HCT116 (cell line): Measurements from ENCODE around the gene ZNHIT1. TPM values are rescaled to one million over a fixed set of nuclear protein-coding genes. Genes with fewer than 3 reads are reported as not detected.

ENCODE experiments used
- ATAC-seq: fragments of 200-7000 bp; cut with Tn5 transposase; 2 replicates; pipeline ENCODE4 v1.9.1; 2020; ENCODE audit warnings: mild to moderate bottlenecking, moderate library complexity
- BruUV-seq: library from RNA; stranded (reverse); fragments of 400-500 nt; replicated peaks from 2 replicates; lab custom pipeline; 2021; lab: Mats Ljungman, UMichigan
- CTCF ChIA-PET: fragments of 300-600 bp; sonication (Branson Sonifier 250); formaldehyde crosslinking; loops from one replicate; lab custom pipeline; 2021; ENCODE audit warnings: antibody characterized with exemption; lab: Charles Lee
- POLR2A ChIA-PET: fragments of 300-600, 350-600 bp; sonication (Branson Sonifier 250); formaldehyde crosslinking; loops from one replicate; lab custom pipeline; 2021; ENCODE audit warnings: antibody characterized with exemption; lab: Charles Lee
- RAD21 ChIA-PET, 2 experiments: fragments of 300-600 bp; sonication (Branson Sonifier 250); formaldehyde crosslinking; loops; one replicate each; lab custom pipeline; 2023; ENCODE audit warnings: low total read pairs in 2 of 2; ENCODE audit not compliant: uncharacterized antibody in 2 of 2, unreplicated experiment in 2 of 2, low non-redundant PET in 1 of 2; lab: Charles Lee
- DNase-seq: peaks from one replicate; pipeline ENCODE4 v3.0.0-alpha.2; 2010; ENCODE audit warnings: low read depth, low spot score
- H2AFZ ChIP-seq: fragments of 200-600 bp; shearing (Covaris generic), sonication (generic); 2 replicates; pipeline ENCODE4 v1.6.1; 2017; ENCODE audit warnings: low read depth, mixed run types, mixed read lengths, antibody characterized with exemption, low read length; ENCODE audit not compliant: poor library complexity, severe bottlenecking
- H3K27ac ChIP-seq: 2 replicates; pipeline ENCODE4 v1.5.1; 2012; ENCODE audit warnings: low read depth, low read length
- H3K27me3 ChIP-seq: fragments of 200-600 bp; sonication (generic); 2 replicates; pipeline ENCODE4 v1.6.1; 2016; ENCODE audit warnings: mixed run types, low read length, mixed read lengths; ENCODE audit not compliant: insufficient read depth
- H3K36me3 ChIP-seq, 2 experiments: fragments of 200-500 bp in 1 of 2; fragments of 200-600 bp in 1 of 2; sonication (Bioruptor generic) in 1 of 2; sonication (generic) in 1 of 2; 2 replicates each; pipeline versions ENCODE4 v1.5.1 to v1.6.1; 2014 to 2016; ENCODE audit warnings: low read length in 2 of 2, inconsistent platforms in 1 of 2, mixed read lengths in 1 of 2, mixed run types in 1 of 2; ENCODE audit not compliant: insufficient read depth in 2 of 2, control insufficient read depth in 1 of 2
- H3K4me1 ChIP-seq, 2 experiments: fragments of 200-600 bp in 1 of 2; sonication (generic) in 1 of 2; 2 replicates each; pipeline versions ENCODE4 v1.5.1 to v1.6.1; 2012 to 2017; ENCODE audit warnings: low read length in 2 of 2, inconsistent platforms in 1 of 2, mild to moderate bottlenecking in 1 of 2, mixed read lengths in 1 of 2, mixed run types in 1 of 2, moderate library complexity in 1 of 2; ENCODE audit not compliant: insufficient read depth in 2 of 2, control insufficient read depth in 1 of 2
- H3K4me2 ChIP-seq: fragments of 200-600 bp; sonication (generic); 2 replicates; pipeline ENCODE4 v1.6.1; 2017; ENCODE audit warnings: mixed run types, low read length, mixed read lengths
- H3K4me3 ChIP-seq, 2 experiments: fragments of 200-600 bp in 1 of 2; sonication (generic) in 1 of 2; replicated peaks in 1 of 2; 2 replicates each; pipeline ENCODE4 v1.5.1; 2011 to 2016; ENCODE audit warnings: low read length in 2 of 2, control low read depth in 1 of 2, low read depth in 1 of 2, mild to moderate bottlenecking in 1 of 2, mixed read lengths in 1 of 2, mixed run types in 1 of 2
- H3K79me2 ChIP-seq: fragments of 200-600 bp; sonication (generic); 2 replicates; pipeline ENCODE4 v1.6.1; 2017; ENCODE audit warnings: mild to moderate bottlenecking, mixed run types, low read length, moderate library complexity, mixed read lengths; ENCODE audit not compliant: insufficient read depth
- H3K9ac ChIP-seq: fragments of 200-600 bp; sonication (generic); 2 replicates; pipeline ENCODE4 v1.6.1; 2016; ENCODE audit warnings: low read length, mixed read lengths
- H3K9me2 ChIP-seq: fragments of 200-600 bp; sonication (generic), shearing (Covaris generic); 2 replicates; pipeline ENCODE4 v1.6.1; 2017; ENCODE audit warnings: mixed run types, mild to moderate bottlenecking, moderate library complexity; ENCODE audit not compliant: insufficient read depth
- H3K9me3 ChIP-seq, 2 experiments: fragments of 200-500 bp in 1 of 2; fragments of 200-600 bp in 1 of 2; sonication (Bioruptor generic) in 1 of 2; sonication (generic) in 1 of 2; 2 replicates each; pipeline ENCODE4 v1.6.1; 2014 to 2017; ENCODE audit warnings: low read length in 2 of 2, mixed read lengths in 2 of 2, inconsistent platforms in 1 of 2, low read depth in 1 of 2, mild to moderate bottlenecking in 1 of 2, mixed run types in 1 of 2, moderate library complexity in 1 of 2; ENCODE audit not compliant: control insufficient read depth in 1 of 2, insufficient read depth in 1 of 2
- H4K20me1 ChIP-seq: fragments of 200-600 bp; sonication (generic), shearing (Covaris generic); 2 replicates; pipeline ENCODE4 v1.6.1; 2017; ENCODE audit warnings: mixed run types, mild to moderate bottlenecking, moderate library complexity; ENCODE audit not compliant: insufficient read depth
- EZH2 ChIP-seq: fragments of 200-600 bp; sonication (generic); IDR thresholded peaks from 2 replicates; pipeline ENCODE4 v1.6.1; 2017; ENCODE audit warnings: antibody characterized with exemption, mixed run types
- EZH2phosphoT487 ChIP-seq: fragments of 200-600 bp; IDR thresholded peaks from 2 replicates; pipeline ENCODE4 v1.6.1; 2018; ENCODE audit warnings: antibody characterized with exemption, borderline replicate concordance
- YY1 ChIP-seq: IDR thresholded peaks from 2 replicates; pipeline ENCODE4 v1.6.1; 2011; ENCODE audit warnings: low read length, low read depth, moderate library complexity, mild to moderate bottlenecking; ENCODE audit not compliant: insufficient replicate concordance; ENCODE audit errors: extremely low read depth
- ZBTB33 ChIP-seq: IDR thresholded peaks from 2 replicates; pipeline ENCODE4 v1.6.1; 2011; ENCODE audit warnings: mild to moderate bottlenecking, low read length, moderate library complexity; ENCODE audit not compliant: insufficient replicate concordance; ENCODE audit errors: extremely low read depth
- intact Hi-C: fragments of 100-400 bp; cut with micrococcal nuclease; formaldehyde crosslinking; loops from 2 replicates; pipeline ENCODE4 v1.10.0; 2022
- total RNA-seq: library from RNA; stranded (reverse); gene quantifications from one replicate; pipeline ENCODE4 v1.2.1, GENCODE V29; 2021; ENCODE audit not compliant: unreplicated experiment
- TF ChIP-seq, protein P1 (sequence below): IDR thresholded peaks from 2 replicates; pipeline ENCODE4 v1.6.1; 2012; ENCODE audit warnings: low read depth

ZNHIT1 gene
- total RNA-seq, 1 experiment from 2014 or later = 69.4 TPM

DNA sequence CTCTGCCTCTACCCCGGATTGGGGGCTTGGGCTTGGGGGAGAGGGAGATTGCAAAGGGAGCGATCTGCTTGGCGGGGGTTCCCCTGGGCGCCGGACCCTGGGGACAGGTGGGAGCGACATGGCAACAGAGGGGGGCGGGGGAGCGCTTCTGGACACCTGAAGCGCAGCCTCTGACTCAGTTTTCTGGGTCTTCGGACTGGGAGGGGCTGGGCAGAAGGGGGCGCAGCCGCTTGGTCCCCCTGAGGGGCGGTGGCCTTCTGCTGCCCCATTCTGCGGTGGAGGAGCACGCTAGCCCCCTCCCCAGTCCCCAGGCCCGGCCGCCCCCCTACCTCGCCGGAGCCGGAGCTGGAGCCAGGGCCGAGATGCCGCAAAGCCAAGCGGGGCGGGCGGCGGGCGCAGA is 38.3 kb upstream of the ZNHIT1 start:
- no TSS peak for BruUV-seq
- no peak overlapping the region for H3K27ac ChIP-seq
- H3K9me2 ChIP-seq = no peaks in the 10 kb centered on the region
- ATAC-seq (no peak), DNase-seq (no peak)
- no peaks in the 10 kb centered on the region for H3K36me3 ChIP-seq
- intact Hi-C loops = no loop called here
- H3K4me3 ChIP-seq = no peak overlapping the region
- no peaks in the 10 kb centered on the region for H3K79me2 ChIP-seq
- no peak overlapping the region for H2AFZ ChIP-seq
- H4K20me1 ChIP-seq = no peaks in the 10 kb centered on the region
- ChIA-PET POLR2A (no interaction called here), CTCF (no interaction called here), RAD21 (no interaction called here)
- H3K9ac ChIP-seq = no peak overlapping the region
- no peaks in the 10 kb centered on the region for H3K27me3 ChIP-seq
- no peaks in the 10 kb centered on the region for H3K9me3 ChIP-seq
- peaks cover 6 to 14% of the 10 kb centered on the region in 2 experiments; a peak in 3 of 4 replicates for H3K4me1 ChIP-seq
- no peak for TF ChIP-seq ZBTB33
- TF ChIP-seq, protein P1, sequence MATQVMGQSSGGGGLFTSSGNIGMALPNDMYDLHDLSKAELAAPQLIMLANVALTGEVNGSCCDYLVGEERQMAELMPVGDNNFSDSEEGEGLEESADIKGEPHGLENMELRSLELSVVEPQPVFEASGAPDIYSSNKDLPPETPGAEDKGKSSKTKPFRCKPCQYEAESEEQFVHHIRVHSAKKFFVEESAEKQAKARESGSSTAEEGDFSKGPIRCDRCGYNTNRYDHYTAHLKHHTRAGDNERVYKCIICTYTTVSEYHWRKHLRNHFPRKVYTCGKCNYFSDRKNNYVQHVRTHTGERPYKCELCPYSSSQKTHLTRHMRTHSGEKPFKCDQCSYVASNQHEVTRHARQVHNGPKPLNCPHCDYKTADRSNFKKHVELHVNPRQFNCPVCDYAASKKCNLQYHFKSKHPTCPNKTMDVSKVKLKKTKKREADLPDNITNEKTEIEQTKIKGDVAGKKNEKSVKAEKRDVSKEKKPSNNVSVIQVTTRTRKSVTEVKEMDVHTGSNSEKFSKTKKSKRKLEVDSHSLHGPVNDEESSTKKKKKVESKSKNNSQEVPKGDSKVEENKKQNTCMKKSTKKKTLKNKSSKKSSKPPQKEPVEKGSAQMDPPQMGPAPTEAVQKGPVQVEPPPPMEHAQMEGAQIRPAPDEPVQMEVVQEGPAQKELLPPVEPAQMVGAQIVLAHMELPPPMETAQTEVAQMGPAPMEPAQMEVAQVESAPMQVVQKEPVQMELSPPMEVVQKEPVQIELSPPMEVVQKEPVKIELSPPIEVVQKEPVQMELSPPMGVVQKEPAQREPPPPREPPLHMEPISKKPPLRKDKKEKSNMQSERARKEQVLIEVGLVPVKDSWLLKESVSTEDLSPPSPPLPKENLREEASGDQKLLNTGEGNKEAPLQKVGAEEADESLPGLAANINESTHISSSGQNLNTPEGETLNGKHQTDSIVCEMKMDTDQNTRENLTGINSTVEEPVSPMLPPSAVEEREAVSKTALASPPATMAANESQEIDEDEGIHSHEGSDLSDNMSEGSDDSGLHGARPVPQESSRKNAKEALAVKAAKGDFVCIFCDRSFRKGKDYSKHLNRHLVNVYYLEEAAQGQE = no peak
- no peak for TF ChIP-seq EZH2phosphoT487
- TF ChIP-seq EZH2 = no peak
- TF ChIP-seq YY1 = no peak
- H3K4me2 ChIP-seq = no peak overlapping the region
